Caki2 (cell line): ENCODE data around the gene CATSPERZ. TPM values are rescaled to one million over a fixed set of nuclear protein-coding genes. Genes with fewer than 3 reads are reported as not detected.
"Not testable (repeated sequence)": the region's sequence is repeated elsewhere in the genome, so short reads cannot be mapped to it uniquely, and the experiment has no call there.

Source experiments
- DNase-seq: peaks from one replicate; pipeline ENCODE4 v3.0.0-alpha.2; 2015; ENCODE audit warnings: low read depth
- in situ Hi-C: cut with HindIII; loops from 2 replicates; pipeline ENCODE4 v1.10.0; 2016; ENCODE audit warnings: low sequenced_read_pairs, low pct_unique_long_range_greater_than_20kb, mixed read lengths
- total RNA-seq: library from RNA; depleted of rRNA; stranded (reverse); fragments of >200 nt; shearing (Covaris generic); gene quantifications from 2 replicates; pipeline ENCODE4 v1.2.3, GENCODE V29; 2014; ENCODE audit warnings: low replicate concordance

The CATSPERZ gene
- total RNA-seq, 1 experiment from 2014 or later = not detected

GRCh38 chr11:64314146-64314804, 14.1 kb downstream of the CATSPERZ start:
- no peak for DNase-seq
- in situ Hi-C loops = no loop called here

GRCh38 chr11:64314805-64315561, 14.8 kb downstream of the CATSPERZ start:
- in situ Hi-C loops = no loop called here
- DNase-seq = no peak

- DNase-seq, in situ Hi-C loops: not testable (repeated sequence)
These were observed 15.7 kb downstream of the CATSPERZ start for GRCh38 chr11:64315667-64316526.

GRCh38 chr11:64316672-64317324, 16.6 kb downstream of the CATSPERZ start:
- in situ Hi-C loops = no loop called here
- DNase-seq = no peak

- in situ Hi-C loops = no loop called here
These were observed 17.3 kb downstream of the CATSPERZ start, which contains the start of gene TRMT112 for GRCh38 chr11:64317325-64317960. TRMT112 (minus strand) TSS chr11:64317559; CDS start chr11:64317526, 33 bp downstream.

GRCh38 chr11:64317961-64318765, 18.0 kb downstream of the CATSPERZ start, which contains the start of gene PRDX5:
PRDX5 (plus strand) TSS chr11:64318121; CDS start chr11:64318216, 95 bp downstream.
- peak; percentile 94 for DNase-seq
- in situ Hi-C loops = no loop called here

More at GRCh38 chr11:64317325-64317960, 17.3 kb downstream of the CATSPERZ start, which contains the start of gene TRMT112:
- DNase-seq = peak; percentile 96

- in situ Hi-C loops = no loop called here
- no peak for DNase-seq
These were observed 18.9 kb downstream of the CATSPERZ start for GRCh38 chr11:64318766-64319761.

GRCh38 chr11:64320556-64320955, 20.4 kb downstream of the CATSPERZ start:
- in situ Hi-C loops = no loop called here
- no peak for DNase-seq

- no peak for DNase-seq
- in situ Hi-C loops = no loop called here
These were observed 20.9 kb downstream of the CATSPERZ start for GRCh38 chr11:64321026-64321425.

- no peak for DNase-seq
- in situ Hi-C loops = no loop called here
These were observed 21.4 kb downstream of the CATSPERZ start for GRCh38 chr11:64321533-64321932.

- no peak for DNase-seq
- in situ Hi-C loops = no loop called here
These were observed 22.7 kb downstream of the CATSPERZ start for GRCh38 chr11:64322925-64323260.

GRCh38 chr11:64323373-64323772, 23.2 kb downstream of the CATSPERZ start:
- DNase-seq = no peak
- in situ Hi-C loops = no loop called here

GRCh38 chr11:64323984-64324383, 23.8 kb downstream of the CATSPERZ start:
- DNase-seq, in situ Hi-C loops: not testable (repeated sequence)

- no peak for DNase-seq
- in situ Hi-C loops = no loop called here
These were observed 24.7 kb downstream of the CATSPERZ start for GRCh38 chr11:64324692-64325469.

- in situ Hi-C loops = no loop called here
- DNase-seq = no peak
These were observed 27.2 kb downstream of the CATSPERZ start for GRCh38 chr11:64327375-64327774.
